ENCODE data around the gene PTCD3.
A peak's percentile ranks its signal among the peaks of the same experiment; 100 is the strongest.

PTCD3 gene

GRCh38 chr2:86097114-86097896 lies 8.7 kb upstream of the PTCD3 start:
- no peaks in the 10 kb centered on the region for H3K9me3 Mint-ChIP-seq
- H3K27ac Mint-ChIP-seq (ENCODE audit: low read depth): peak overlapping the region; percentile 15
- no peak overlapping the region for H3K4me3 Mint-ChIP-seq
- H3K4me1 Mint-ChIP-seq: peaks cover 16% of the 10 kb centered on the region
- H3K27me3 Mint-ChIP-seq: no peaks in the 10 kb centered on the region
- DNase-seq (ENCODE audit: low spot score in 2 of 2) (no peak), ATAC-seq (replicated peaks; ENCODE audit: extremely low read depth, poor library complexity, severe bottlenecking) (no peak)
- H3K36me3 Mint-ChIP-seq (ENCODE audit: insufficient read depth): peaks cover 24% of the 10 kb centered on the region

- Mint-ChIP-seq H3K27ac (ENCODE audit: low read depth) (peak overlapping the region; percentile 15), H3K4me3 (no peak overlapping the region), H3K9me3 (no peaks in the 10 kb centered on the region), H3K27me3 (no peaks in the 10 kb centered on the region), H3K4me1 (peaks cover 22% of the 10 kb centered on the region), H3K36me3 (ENCODE audit: insufficient read depth) (peaks cover 23% of the 10 kb centered on the region)
- DNase-seq (ENCODE audit: low spot score in 2 of 2) (no peak), ATAC-seq (replicated peaks; ENCODE audit: extremely low read depth, poor library complexity, severe bottlenecking) (no peak)
Measured at GRCh38 chr2:86097913-86098312, 8.1 kb upstream of the PTCD3 start.

GRCh38 chr2:86102157-86102556 lies 3.9 kb upstream of the PTCD3 start:
- Mint-ChIP-seq H3K27ac (ENCODE audit: low read depth) (no peak overlapping the region), H3K36me3 (ENCODE audit: insufficient read depth) (peaks cover 31% of the 10 kb centered on the region)

GRCh38 chr2:86105252-86105968 lies 625 bp upstream of the PTCD3 start, which contains the start of gene POLR1A:
POLR1A (minus strand) TSS chr2:86105886; CDS start chr2:86105776, 110 bp downstream.
- H3K4me3 Mint-ChIP-seq: peak within 1 kb of the TSS; percentile 93
- peak; percentile 61 to 80 for DNase-seq (ENCODE audit: low spot score in 2 of 2)
- H3K36me3 Mint-ChIP-seq (ENCODE audit: insufficient read depth): peaks cover 39% of the 10 kb centered on the region
- peaks cover 64% of the 10 kb centered on the region for H3K4me1 Mint-ChIP-seq
- no peaks in the 10 kb centered on the region for H3K27me3 Mint-ChIP-seq
- no peaks in the 10 kb centered on the region for H3K9me3 Mint-ChIP-seq
- peak; percentile 78 for ATAC-seq (replicated peaks; ENCODE audit: extremely low read depth, poor library complexity, severe bottlenecking)
- H3K27ac Mint-ChIP-seq (ENCODE audit: low read depth): peak within 1 kb of the TSS; percentile 95

More at GRCh38 chr2:86102157-86102556, 3.9 kb upstream of the PTCD3 start:
- DNase-seq (ENCODE audit: low spot score in 2 of 2) (no peak), ATAC-seq (replicated peaks; ENCODE audit: extremely low read depth, poor library complexity, severe bottlenecking) (no peak)
- no peaks in the 10 kb centered on the region for H3K27me3 Mint-ChIP-seq
- H3K4me1 Mint-ChIP-seq: peaks cover 50% of the 10 kb centered on the region
- H3K4me3 Mint-ChIP-seq: no peak overlapping the region
- no peaks in the 10 kb centered on the region for H3K9me3 Mint-ChIP-seq

GRCh38 chr2:86107031-86107430 lies 996 bp downstream of the PTCD3 start:
- H3K27ac Mint-ChIP-seq (ENCODE audit: low read depth): peak overlapping the region; percentile 95
- H3K4me3 Mint-ChIP-seq: peak overlapping the region; percentile 93
- no peak for ATAC-seq (replicated peaks; ENCODE audit: extremely low read depth, poor library complexity, severe bottlenecking)
- H3K4me1 Mint-ChIP-seq: peaks cover 63% of the 10 kb centered on the region
- peaks cover 54% of the 10 kb centered on the region for H3K36me3 Mint-ChIP-seq (ENCODE audit: insufficient read depth)
- DNase-seq (ENCODE audit: low spot score in 2 of 2): no peak
- no peaks in the 10 kb centered on the region for H3K27me3 Mint-ChIP-seq
- no peaks in the 10 kb centered on the region for H3K9me3 Mint-ChIP-seq

GRCh38 chr2:86118130-86118529 lies 12.1 kb downstream of the PTCD3 start:
- Mint-ChIP-seq H3K27ac (ENCODE audit: low read depth) (peak overlapping the region; percentile 35), H3K27me3 (no peaks in the 10 kb centered on the region), H3K36me3 (ENCODE audit: insufficient read depth) (peaks cover 59% of the 10 kb centered on the region), H3K4me3 (no peak overlapping the region), H3K9me3 (no peaks in the 10 kb centered on the region), H3K4me1 (peaks cover 6% of the 10 kb centered on the region)
- DNase-seq (ENCODE audit: low spot score in 2 of 2) (no peak), ATAC-seq (replicated peaks; ENCODE audit: extremely low read depth, poor library complexity, severe bottlenecking) (no peak)

GRCh38 chr2:86123328-86123925 lies 17.4 kb downstream of the PTCD3 start:
- DNase-seq (ENCODE audit: low spot score in 2 of 2): no peak
- H3K4me1 Mint-ChIP-seq: no peaks in the 10 kb centered on the region
- peaks cover 75% of the 10 kb centered on the region for H3K36me3 Mint-ChIP-seq (ENCODE audit: insufficient read depth)
- H3K27ac Mint-ChIP-seq (ENCODE audit: low read depth): no peak overlapping the region
- H3K4me3 Mint-ChIP-seq: no peak overlapping the region
- H3K27me3 Mint-ChIP-seq: no peaks in the 10 kb centered on the region
- no peaks in the 10 kb centered on the region for H3K9me3 Mint-ChIP-seq
- ATAC-seq (replicated peaks; ENCODE audit: extremely low read depth, poor library complexity, severe bottlenecking): no peak

- Mint-ChIP-seq H3K9me3 (no peaks in the 10 kb centered on the region), H3K4me3 (no peak overlapping the region), H3K27ac (ENCODE audit: low read depth) (no peak overlapping the region), H3K27me3 (no peaks in the 10 kb centered on the region), H3K4me1 (no peaks in the 10 kb centered on the region), H3K36me3 (ENCODE audit: insufficient read depth) (peaks cover 78% of the 10 kb centered on the region)
- ATAC-seq (replicated peaks; ENCODE audit: extremely low read depth, poor library complexity, severe bottlenecking) (no peak), DNase-seq (ENCODE audit: low spot score in 2 of 2) (no peak)
Measured at GRCh38 chr2:86124683-86125082, 18.6 kb downstream of the PTCD3 start.

- H3K4me1 Mint-ChIP-seq: no peaks in the 10 kb centered on the region
- ATAC-seq (replicated peaks; ENCODE audit: extremely low read depth, poor library complexity, severe bottlenecking) (no peak), DNase-seq (ENCODE audit: low spot score in 2 of 2) (no peak)
- no peaks in the 10 kb centered on the region for H3K27me3 Mint-ChIP-seq
- peaks cover 87% of the 10 kb centered on the region for H3K36me3 Mint-ChIP-seq (ENCODE audit: insufficient read depth)
- H3K4me3 Mint-ChIP-seq: no peak overlapping the region
- H3K27ac Mint-ChIP-seq (ENCODE audit: low read depth): no peak overlapping the region
- H3K9me3 Mint-ChIP-seq: no peaks in the 10 kb centered on the region
Measured at GRCh38 chr2:86134709-86135108, 28.7 kb downstream of the PTCD3 start.

- DNase-seq (ENCODE audit: low spot score in 2 of 2): no peak
- Mint-ChIP-seq H3K36me3 (ENCODE audit: insufficient read depth) (peaks cover 84% of the 10 kb centered on the region), H3K27ac (ENCODE audit: low read depth) (no peak overlapping the region), H3K9me3 (no peaks in the 10 kb centered on the region), H3K4me1 (no peaks in the 10 kb centered on the region), H3K27me3 (no peaks in the 10 kb centered on the region), H3K4me3 (no peak overlapping the region)
- ATAC-seq (replicated peaks; ENCODE audit: extremely low read depth, poor library complexity, severe bottlenecking): no peak
Measured at GRCh38 chr2:86135653-86136052, 29.6 kb downstream of the PTCD3 start.

GRCh38 chr2:86136141-86136540 lies 30.1 kb downstream of the PTCD3 start:
- no peak for DNase-seq (ENCODE audit: low spot score in 2 of 2)
- no peak overlapping the region for H3K4me3 Mint-ChIP-seq
- no peak for ATAC-seq (replicated peaks; ENCODE audit: extremely low read depth, poor library complexity, severe bottlenecking)
- peaks cover 82% of the 10 kb centered on the region for H3K36me3 Mint-ChIP-seq (ENCODE audit: insufficient read depth)
- H3K9me3 Mint-ChIP-seq: no peaks in the 10 kb centered on the region
- H3K4me1 Mint-ChIP-seq: no peaks in the 10 kb centered on the region
- no peak overlapping the region for H3K27ac Mint-ChIP-seq (ENCODE audit: low read depth)
- H3K27me3 Mint-ChIP-seq: no peaks in the 10 kb centered on the region

GRCh38 chr2:86138736-86139625 lies 32.9 kb downstream of the PTCD3 start:
- H3K27me3 Mint-ChIP-seq: no peaks in the 10 kb centered on the region
- H3K4me3 Mint-ChIP-seq: no peak overlapping the region
- H3K9me3 Mint-ChIP-seq: no peaks in the 10 kb centered on the region
- peak overlapping the region; percentile 85 for H3K27ac Mint-ChIP-seq (ENCODE audit: low read depth)
- H3K4me1 Mint-ChIP-seq: no peaks in the 10 kb centered on the region
- DNase-seq (ENCODE audit: low spot score in 2 of 2): no peak
- no peak for ATAC-seq (replicated peaks; ENCODE audit: extremely low read depth, poor library complexity, severe bottlenecking)
- H3K36me3 Mint-ChIP-seq (ENCODE audit: insufficient read depth): peaks cover 75% of the 10 kb centered on the region

Measured in central memory CD8-positive, alpha-beta T cell (primary cell).